Tibial nerve (tissue), 4 donors: ENCODE results near the gene POLR2M.

ENCODE experiments used
- EP300 ChIP-seq, 2 donors: sonication (generic); formaldehyde crosslinking; IDR thresholded peaks; one replicate each; pipeline ENCODE4 v1.6.1; 2017; ENCODE audit warnings: antibody characterized with exemption in 2 of 2, mild to moderate bottlenecking in 1 of 2
- POLR2A ChIP-seq, 2 donors: fragments of 450-650 bp; IDR thresholded peaks; one replicate each; pipeline ENCODE4 v1.6.1; 2017; ENCODE audit warnings: antibody characterized with exemption in 2 of 2, mild to moderate bottlenecking in 2 of 2, moderate library complexity in 2 of 2
- TF ChIP-seq, protein P1 (sequence below), 5 experiments: fragments of 200-600 bp in 3 of 5; fragments of 450-650 bp in 2 of 5; sonication (generic) in 3 of 5; IDR thresholded peaks; one replicate each; pipeline ENCODE4 v1.5.1; 2016 to 2019; ENCODE audit warnings: antibody characterized with exemption in 5 of 5, mild to moderate bottlenecking in 3 of 5, moderate library complexity in 2 of 5

DNA sequence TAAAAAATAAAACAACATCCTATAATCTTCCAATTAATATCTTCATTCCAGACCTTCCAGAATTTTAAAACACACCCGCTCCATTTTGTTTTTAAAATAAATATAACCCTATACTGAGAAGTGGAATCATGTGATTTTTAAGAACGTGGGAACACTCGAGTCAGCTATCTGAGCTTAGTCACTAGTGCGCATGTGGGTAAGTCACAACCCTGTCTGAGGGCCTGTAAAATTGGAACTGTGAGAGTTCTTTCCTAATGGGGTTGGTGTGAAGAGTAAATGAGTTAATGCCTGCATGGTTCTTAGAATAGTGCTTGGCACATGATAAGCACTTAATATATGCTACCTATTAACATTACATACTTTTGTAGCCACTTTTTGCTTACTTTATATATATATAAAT lies 19.9 kb upstream of the POLR2M start:
- TF ChIP-seq, protein P1, sequence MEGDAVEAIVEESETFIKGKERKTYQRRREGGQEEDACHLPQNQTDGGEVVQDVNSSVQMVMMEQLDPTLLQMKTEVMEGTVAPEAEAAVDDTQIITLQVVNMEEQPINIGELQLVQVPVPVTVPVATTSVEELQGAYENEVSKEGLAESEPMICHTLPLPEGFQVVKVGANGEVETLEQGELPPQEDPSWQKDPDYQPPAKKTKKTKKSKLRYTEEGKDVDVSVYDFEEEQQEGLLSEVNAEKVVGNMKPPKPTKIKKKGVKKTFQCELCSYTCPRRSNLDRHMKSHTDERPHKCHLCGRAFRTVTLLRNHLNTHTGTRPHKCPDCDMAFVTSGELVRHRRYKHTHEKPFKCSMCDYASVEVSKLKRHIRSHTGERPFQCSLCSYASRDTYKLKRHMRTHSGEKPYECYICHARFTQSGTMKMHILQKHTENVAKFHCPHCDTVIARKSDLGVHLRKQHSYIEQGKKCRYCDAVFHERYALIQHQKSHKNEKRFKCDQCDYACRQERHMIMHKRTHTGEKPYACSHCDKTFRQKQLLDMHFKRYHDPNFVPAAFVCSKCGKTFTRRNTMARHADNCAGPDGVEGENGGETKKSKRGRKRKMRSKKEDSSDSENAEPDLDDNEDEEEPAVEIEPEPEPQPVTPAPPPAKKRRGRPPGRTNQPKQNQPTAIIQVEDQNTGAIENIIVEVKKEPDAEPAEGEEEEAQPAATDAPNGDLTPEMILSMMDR (IDR thresholded peaks at IDR 0.05), result no peak
- no peak for TF ChIP-seq POLR2A (IDR thresholded peaks at IDR 0.05)
- no peak for TF ChIP-seq EP300 (IDR thresholded peaks at IDR 0.05)
